ENCODE measurements around the gene CD83.

CD83 gene

DNA sequence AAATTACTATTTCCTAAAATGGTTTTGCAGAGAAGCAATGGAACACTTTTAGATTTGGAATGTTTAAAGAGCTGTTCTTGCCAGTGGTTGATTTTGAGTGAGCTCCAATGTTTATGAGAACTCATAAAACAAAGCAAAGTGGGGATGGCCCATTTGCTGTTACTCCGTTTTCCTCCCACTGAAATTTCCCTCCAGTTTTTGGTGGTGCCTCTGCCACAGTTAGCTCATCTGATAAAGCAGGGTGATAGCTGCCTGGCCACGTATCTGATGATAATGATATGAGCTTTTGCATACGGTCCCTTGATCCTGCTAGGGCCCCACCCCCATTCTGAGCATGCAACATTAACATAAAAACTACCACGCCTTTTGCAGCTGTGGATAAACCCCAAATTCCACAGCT, 10.4 kb downstream of the CD83 start:
- TF ChIP-seq, protein P1, sequence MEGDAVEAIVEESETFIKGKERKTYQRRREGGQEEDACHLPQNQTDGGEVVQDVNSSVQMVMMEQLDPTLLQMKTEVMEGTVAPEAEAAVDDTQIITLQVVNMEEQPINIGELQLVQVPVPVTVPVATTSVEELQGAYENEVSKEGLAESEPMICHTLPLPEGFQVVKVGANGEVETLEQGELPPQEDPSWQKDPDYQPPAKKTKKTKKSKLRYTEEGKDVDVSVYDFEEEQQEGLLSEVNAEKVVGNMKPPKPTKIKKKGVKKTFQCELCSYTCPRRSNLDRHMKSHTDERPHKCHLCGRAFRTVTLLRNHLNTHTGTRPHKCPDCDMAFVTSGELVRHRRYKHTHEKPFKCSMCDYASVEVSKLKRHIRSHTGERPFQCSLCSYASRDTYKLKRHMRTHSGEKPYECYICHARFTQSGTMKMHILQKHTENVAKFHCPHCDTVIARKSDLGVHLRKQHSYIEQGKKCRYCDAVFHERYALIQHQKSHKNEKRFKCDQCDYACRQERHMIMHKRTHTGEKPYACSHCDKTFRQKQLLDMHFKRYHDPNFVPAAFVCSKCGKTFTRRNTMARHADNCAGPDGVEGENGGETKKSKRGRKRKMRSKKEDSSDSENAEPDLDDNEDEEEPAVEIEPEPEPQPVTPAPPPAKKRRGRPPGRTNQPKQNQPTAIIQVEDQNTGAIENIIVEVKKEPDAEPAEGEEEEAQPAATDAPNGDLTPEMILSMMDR (IDR thresholded peaks at IDR 0.05; ENCODE audit: low read depth, low read length) = no peak
- no peak for DNase-seq (ENCODE audit: low read depth in 2 of 2)
- no peak overlapping the region for H3K4me3 ChIP-seq (replicated peaks in 1 of 2; ENCODE audit: low read depth in 2 of 2, low read length in 2 of 2)

DNA sequence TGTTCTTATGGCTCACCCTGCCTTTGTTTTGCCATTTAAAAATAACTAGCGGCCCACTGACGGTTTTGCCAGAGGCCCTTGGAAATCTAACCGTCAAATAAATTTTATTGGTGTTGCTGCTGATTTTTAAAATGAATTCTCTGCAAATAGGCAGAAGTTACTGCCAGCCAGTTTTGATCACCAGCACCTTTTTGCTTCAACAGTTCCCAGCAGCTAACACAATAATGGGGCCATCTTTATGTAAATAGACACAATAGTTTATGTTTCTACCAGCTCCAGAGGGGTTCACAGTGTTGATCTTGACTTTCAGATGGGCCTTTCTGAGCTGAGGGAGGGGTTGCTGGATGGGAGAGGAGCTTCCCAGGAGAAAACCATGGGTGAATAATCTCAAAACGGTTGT, 11.2 kb downstream of the CD83 start:
- no peak overlapping the region for H3K4me3 ChIP-seq (replicated peaks in 1 of 2; ENCODE audit: low read depth in 2 of 2, low read length in 2 of 2)
- TF ChIP-seq, protein P1 (IDR thresholded peaks at IDR 0.05; ENCODE audit: low read depth, low read length) = no peak
- DNase-seq (ENCODE audit: low read depth in 2 of 2) = no peak

DNA sequence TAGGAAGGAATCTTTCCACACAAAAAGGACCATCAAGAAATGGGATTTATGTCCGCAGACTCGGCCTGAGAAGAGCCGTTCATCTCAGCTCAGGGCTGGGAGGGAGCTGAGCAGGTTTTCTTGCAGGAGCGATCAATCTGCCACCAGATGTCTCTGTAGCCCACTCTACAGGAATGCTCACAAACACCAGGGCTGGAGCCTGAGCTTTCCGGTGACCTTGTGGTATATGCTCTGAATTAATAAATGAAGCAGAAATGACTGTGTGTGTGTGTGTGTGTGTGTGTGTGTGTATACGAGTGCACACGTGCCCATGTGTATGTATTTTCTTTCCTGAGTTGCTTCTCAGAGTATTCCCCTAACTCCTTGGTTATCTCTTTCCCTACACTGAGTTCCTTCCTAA, 12.0 kb downstream of the CD83 start:
- no peak overlapping the region for H3K4me3 ChIP-seq (replicated peaks in 1 of 2; ENCODE audit: low read depth in 2 of 2, low read length in 2 of 2)
- TF ChIP-seq, protein P1 (IDR thresholded peaks at IDR 0.05; ENCODE audit: low read depth, low read length) = peak; percentile 75
- peak; percentile 77 to 83 for DNase-seq (ENCODE audit: low read depth in 2 of 2)

DNA sequence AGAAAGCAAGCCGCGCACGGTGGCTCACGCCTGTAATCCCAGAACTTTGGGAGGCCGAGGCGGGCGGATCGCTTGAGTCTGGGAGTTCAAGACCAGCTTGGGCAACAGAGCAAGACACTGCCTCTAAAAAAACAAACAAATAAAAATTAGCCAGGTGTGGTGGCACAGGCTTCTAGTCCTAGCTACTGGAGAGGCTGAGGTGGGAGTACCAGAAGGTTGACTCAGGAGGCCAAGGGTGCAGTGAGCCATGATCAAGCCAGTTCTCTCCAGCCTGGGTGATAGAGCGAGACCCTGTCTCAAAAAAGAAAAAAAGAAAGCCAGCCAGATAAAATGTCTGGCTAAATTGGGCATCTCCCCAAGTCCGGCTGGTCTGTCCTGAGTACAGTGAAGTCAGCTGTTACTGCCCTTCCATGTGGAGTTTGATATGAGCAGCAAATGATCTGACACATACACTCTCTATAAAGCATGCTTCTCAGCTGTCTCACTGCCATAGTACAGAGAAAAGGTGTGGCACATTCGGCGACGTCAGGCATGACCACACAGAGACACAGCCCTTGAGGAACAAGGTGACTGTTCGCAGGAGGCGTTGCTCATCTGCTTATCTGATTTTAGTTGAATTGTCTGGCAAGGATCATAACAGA, 13.0 kb downstream of the CD83 start:
- H3K4me3 ChIP-seq (replicated peaks in 1 of 2; ENCODE audit: low read depth in 2 of 2, low read length in 2 of 2) = no peak overlapping the region
- TF ChIP-seq, protein P1 (IDR thresholded peaks at IDR 0.05; ENCODE audit: low read depth, low read length) = no peak
- no peak for DNase-seq (ENCODE audit: low read depth in 2 of 2)

DNA sequence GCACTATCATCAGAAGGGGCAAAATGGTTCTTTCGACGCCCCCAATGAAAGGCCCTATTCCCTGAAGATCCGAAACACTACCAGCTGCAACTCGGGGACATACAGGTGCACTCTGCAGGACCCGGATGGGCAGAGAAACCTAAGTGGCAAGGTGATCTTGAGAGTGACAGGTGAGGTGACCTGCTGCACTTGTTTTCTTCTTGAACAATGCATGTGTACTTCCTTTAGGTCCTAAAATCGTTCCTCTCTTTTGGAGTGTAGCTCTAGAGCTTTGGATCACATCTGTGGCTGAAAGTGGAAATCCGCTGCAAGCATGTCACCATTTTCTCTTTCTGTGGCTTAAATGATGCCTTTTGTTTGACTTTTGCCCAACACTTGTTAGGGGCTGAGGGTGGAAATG, 14.0 kb downstream of the CD83 start:
- TF ChIP-seq, protein P1 (IDR thresholded peaks at IDR 0.05; ENCODE audit: low read depth, low read length) = no peak
- H3K4me3 ChIP-seq (replicated peaks in 1 of 2; ENCODE audit: low read depth in 2 of 2, low read length in 2 of 2) = no peak overlapping the region

DNA sequence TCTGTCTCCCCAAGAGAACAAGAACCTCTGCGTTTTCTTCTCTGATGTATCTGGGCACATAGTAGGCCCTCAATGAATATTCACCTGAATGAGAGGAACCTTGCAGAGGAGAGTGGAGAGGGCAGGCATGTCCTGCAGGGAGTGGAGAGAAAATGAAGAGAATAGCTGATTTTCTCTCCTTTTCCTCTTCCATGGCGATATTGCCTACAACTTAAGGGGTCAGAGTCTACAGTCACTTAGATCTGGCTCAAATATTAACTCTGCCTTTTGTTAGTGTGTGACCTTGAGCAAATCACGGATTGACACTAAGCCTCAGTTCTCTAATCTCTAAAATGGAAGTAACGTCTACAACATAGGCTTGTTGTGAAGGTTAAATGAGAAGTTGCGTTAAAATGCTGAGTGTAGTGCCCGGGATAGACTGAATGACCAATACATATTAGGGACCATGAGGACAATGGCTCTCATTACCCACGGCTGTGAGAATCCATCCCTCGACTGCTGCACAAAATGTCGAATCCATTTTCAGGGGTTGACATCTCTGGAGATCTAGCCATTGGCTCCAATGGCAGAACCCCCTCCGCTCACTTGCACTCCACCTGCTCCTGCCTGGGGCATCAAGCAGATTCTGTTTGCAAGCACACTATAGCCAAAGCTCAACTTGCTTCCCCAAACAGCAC, 14.8 kb downstream of the CD83 start:
- TF ChIP-seq, protein P1 (IDR thresholded peaks at IDR 0.05; ENCODE audit: low read depth, low read length) = no peak
- no peak for DNase-seq (ENCODE audit: low read depth in 2 of 2)
- no peak overlapping the region for H3K4me3 ChIP-seq (replicated peaks in 1 of 2; ENCODE audit: low read depth in 2 of 2, low read length in 2 of 2)

More for the DNA sequence above, 14.0 kb downstream of the CD83 start:
- DNase-seq (ENCODE audit: low read depth in 2 of 2) = no peak
